Rectal smooth muscle tissue (tissue), 1 donor: ENCODE data around the gene GSX1.

Experiments used
- H3K27ac ChIP-seq: one replicate; pipeline ENCODE4 v1.7.0; 2013; ENCODE audit warnings: low read depth, low read length, inconsistent platforms
- H3K27me3 ChIP-seq: one replicate; pipeline ENCODE4 v1.7.0; 2013; ENCODE audit warnings: low read length; ENCODE audit not compliant: control insufficient read depth, insufficient read depth
- H3K36me3 ChIP-seq: one replicate; pipeline ENCODE4 v1.7.0; 2013; ENCODE audit warnings: low read length; ENCODE audit not compliant: control insufficient read depth, insufficient read depth
- H3K4me1 ChIP-seq: one replicate; pipeline ENCODE4 v1.7.0; 2013; ENCODE audit warnings: low read length; ENCODE audit not compliant: control insufficient read depth, insufficient read depth
- H3K4me3 ChIP-seq: one replicate; pipeline ENCODE4 v1.7.0; 2013; ENCODE audit warnings: low read length
- H3K9ac ChIP-seq: one replicate; pipeline ENCODE4 v1.7.0; 2013; ENCODE audit warnings: low read length

The GSX1 gene

GRCh38 chr13:27783111-27783510, 9.2 kb upstream of the GSX1 start:
- H3K4me1 ChIP-seq, result no peaks in the 10 kb centered on the region
- no peaks in the 10 kb centered on the region for H3K36me3 ChIP-seq
- H3K4me3 ChIP-seq, result no peak overlapping the region
- no peak overlapping the region for H3K27ac ChIP-seq
- H3K9ac ChIP-seq, result no peak overlapping the region
- H3K27me3 ChIP-seq, result no peaks in the 10 kb centered on the region

GRCh38 chr13:27788271-27788670, 4.0 kb upstream of the GSX1 start:
- Histone ChIP-seq H3K4me3 (no peak overlapping the region), H3K9ac (no peak overlapping the region), H3K4me1 (peaks cover 2% of the 10 kb centered on the region), H3K27me3 (peaks cover 25% of the 10 kb centered on the region), H3K27ac (no peak overlapping the region), H3K36me3 (no peaks in the 10 kb centered on the region)

GRCh38 chr13:27789153-27789494, 3.2 kb upstream of the GSX1 start:
- H3K27me3 ChIP-seq, result peaks cover 34% of the 10 kb centered on the region
- H3K4me3 ChIP-seq, result no peak overlapping the region

GRCh38 chr13:27789495-27790303, 2.6 kb upstream of the GSX1 start:
- no peak overlapping the region for H3K4me3 ChIP-seq
- H3K27me3 ChIP-seq, result peaks cover 34% of the 10 kb centered on the region
- H3K9ac ChIP-seq, result no peak overlapping the region
- no peaks in the 10 kb centered on the region for H3K36me3 ChIP-seq
- peaks cover 2% of the 10 kb centered on the region for H3K4me1 ChIP-seq
- no peak overlapping the region for H3K27ac ChIP-seq

More at GRCh38 chr13:27789153-27789494, 3.2 kb upstream of the GSX1 start:
- H3K36me3 ChIP-seq, result no peaks in the 10 kb centered on the region
- H3K9ac ChIP-seq, result no peak overlapping the region
- H3K4me1 ChIP-seq, result peaks cover 2% of the 10 kb centered on the region
- no peak overlapping the region for H3K27ac ChIP-seq

- peaks cover 40% of the 10 kb centered on the region for H3K27me3 ChIP-seq
- no peaks in the 10 kb centered on the region for H3K36me3 ChIP-seq
- H3K27ac ChIP-seq, result no peak overlapping the region
- H3K9ac ChIP-seq, result no peak overlapping the region
- H3K4me1 ChIP-seq, result peaks cover 2% of the 10 kb centered on the region
- no peak overlapping the region for H3K4me3 ChIP-seq
These were observed 1.8 kb upstream of the GSX1 start for GRCh38 chr13:27790523-27790922.

- Histone ChIP-seq H3K27ac (no peak overlapping the region), H3K4me1 (peaks cover 2% of the 10 kb centered on the region), H3K27me3 (peaks cover 48% of the 10 kb centered on the region), H3K4me3 (peak overlapping the region; percentile 61), H3K36me3 (no peaks in the 10 kb centered on the region), H3K9ac (no peak overlapping the region)
These were observed 960 bp upstream of the GSX1 start for GRCh38 chr13:27791146-27791900.

GRCh38 chr13:27791901-27792392, 336 bp upstream of the GSX1 start:
- Histone ChIP-seq H3K27me3 (peaks cover 54% of the 10 kb centered on the region), H3K36me3 (no peaks in the 10 kb centered on the region), H3K9ac (no peak overlapping the region), H3K4me3 (no peak overlapping the region), H3K27ac (no peak overlapping the region), H3K4me1 (peaks cover 2% of the 10 kb centered on the region)

- Histone ChIP-seq H3K9ac (no peak overlapping the region), H3K4me1 (peaks cover 2% of the 10 kb centered on the region), H3K4me3 (no peak overlapping the region), H3K36me3 (no peaks in the 10 kb centered on the region), H3K27ac (no peak overlapping the region), H3K27me3 (peaks cover 49% of the 10 kb centered on the region)
These were observed 1.5 kb downstream of the GSX1 start for GRCh38 chr13:27793507-27794367.

GRCh38 chr13:27794368-27794691, 2.0 kb downstream of the GSX1 start:
- no peaks in the 10 kb centered on the region for H3K36me3 ChIP-seq
- H3K9ac ChIP-seq, result no peak overlapping the region
- H3K27me3 ChIP-seq, result peaks cover 47% of the 10 kb centered on the region
- peaks cover 2% of the 10 kb centered on the region for H3K4me1 ChIP-seq
- no peak overlapping the region for H3K27ac ChIP-seq
- no peak overlapping the region for H3K4me3 ChIP-seq

GRCh38 chr13:27794921-27795717, 2.8 kb downstream of the GSX1 start:
- Histone ChIP-seq H3K9ac (no peak overlapping the region), H3K27ac (no peak overlapping the region), H3K36me3 (no peaks in the 10 kb centered on the region), H3K27me3 (peaks cover 47% of the 10 kb centered on the region), H3K4me3 (no peak overlapping the region), H3K4me1 (peaks cover 2% of the 10 kb centered on the region)

- H3K9ac ChIP-seq, result no peak overlapping the region
- no peaks in the 10 kb centered on the region for H3K36me3 ChIP-seq
- no peak overlapping the region for H3K27ac ChIP-seq
- H3K27me3 ChIP-seq, result peaks cover 46% of the 10 kb centered on the region
- peaks cover 2% of the 10 kb centered on the region for H3K4me1 ChIP-seq
- no peak overlapping the region for H3K4me3 ChIP-seq
These were observed 3.4 kb downstream of the GSX1 start for GRCh38 chr13:27795718-27796019.
